Hepatocyte (in vitro differentiated cells): ENCODE data around the gene MSANTD4. TPM values are rescaled to one million over a fixed set of nuclear protein-coding genes. Genes with fewer than 3 reads are reported as not detected.

ENCODE experiments used
- DNase-seq: peaks from one replicate; pipeline ENCODE4 v3.0.0-alpha.2; 2016; ENCODE audit warnings: low spot score
- H2AFZ ChIP-seq: fragments of 200-600 bp; sonication (generic); 2 replicates; pipeline ENCODE4 v1.6.0; 2016; ENCODE audit warnings: antibody characterized with exemption, mild to moderate bottlenecking
- H3K27ac ChIP-seq: fragments of 200-600 bp; sonication (generic); 2 replicates; pipeline ENCODE4 v1.5.1; 2016; ENCODE audit warnings: mild to moderate bottlenecking
- H3K27me3 ChIP-seq: fragments of 200-600 bp; sonication (generic); 2 replicates; pipeline ENCODE4 v1.6.1; 2016
- H3K36me3 ChIP-seq: fragments of 200-600 bp; sonication (generic); replicated peaks from 2 replicates; pipeline ENCODE4 v1.5.1; 2016; ENCODE audit warnings: low read depth; ENCODE audit not compliant: insufficient read depth
- H3K4me1 ChIP-seq: fragments of 200-600 bp; sonication (generic); 2 replicates; pipeline ENCODE4 v1.5.1; 2016; ENCODE audit warnings: mild to moderate bottlenecking, moderate library complexity; ENCODE audit not compliant: insufficient read depth
- H3K4me2 ChIP-seq: fragments of 200-600 bp; sonication (generic); 2 replicates; pipeline ENCODE4 v1.6.0; 2016
- H3K4me3 ChIP-seq: fragments of 200-600 bp; sonication (generic); 2 replicates; pipeline ENCODE4 v1.5.1; 2016; ENCODE audit warnings: mild to moderate bottlenecking
- H3K79me2 ChIP-seq: fragments of 200-600 bp; sonication (generic); 2 replicates; pipeline ENCODE4 v1.6.0; 2017; ENCODE audit warnings: mild to moderate bottlenecking
- H3K9me2 ChIP-seq: fragments of 200-600 bp; sonication (generic); replicated peaks from 2 replicates; pipeline ENCODE4 v1.6.0; 2017; ENCODE audit warnings: mild to moderate bottlenecking; ENCODE audit not compliant: insufficient read depth
- H3K9me3 ChIP-seq: fragments of 200-600 bp; sonication (generic); 2 replicates; pipeline ENCODE4 v1.5.1; 2016; ENCODE audit warnings: low read depth, mild to moderate bottlenecking
- H4K20me1 ChIP-seq: fragments of 200-600 bp; sonication (generic); 2 replicates; pipeline ENCODE4 v1.6.0; 2016; ENCODE audit warnings: mild to moderate bottlenecking; ENCODE audit not compliant: insufficient read depth, poor library complexity, severe bottlenecking
- EZH2 ChIP-seq: fragments of 200-600 bp; sonication (generic); IDR thresholded peaks from 2 replicates; pipeline ENCODE4 v1.6.1; 2016; ENCODE audit warnings: antibody characterized with exemption, mild to moderate bottlenecking, borderline replicate concordance
- EZH2phosphoT487 ChIP-seq: fragments of 200-600 bp; sonication (generic); IDR thresholded peaks from one replicate; pipeline ENCODE4 v1.6.1; 2018; ENCODE audit warnings: antibody characterized with exemption, mild to moderate bottlenecking, low read depth, moderate library complexity; ENCODE audit not compliant: unreplicated experiment, severe bottlenecking
- WGBS: methylation state at CpG from one replicate; pipeline ENCODE4 v1.1.6; 2016; ENCODE audit warnings: low lambda C conversion rate; ENCODE audit errors: missing lambda C conversion rate; 5-methylcytosine and 5-hydroxymethylcytosine counted together
- polyA plus RNA-seq: library from polyadenylated mRNA; unstranded; fragments of >200 nt; fragmentation: Nextera tagmentation; extraction: Ambion mirVana; gene quantifications from 2 replicates; pipeline ENCODE4 v1.2.1, GENCODE V29; 2016
- total RNA-seq: library from RNA; depleted of rRNA; stranded (reverse); fragments of >200 nt; gene quantifications from 2 replicates; pipeline ENCODE4 v1.2.3, GENCODE V29; 2014
- TF ChIP-seq, protein P1 (sequence below): fragments of 200-600 bp; sonication (generic); IDR thresholded peaks from 2 replicates; pipeline ENCODE4 v1.5.1; 2016; ENCODE audit warnings: antibody characterized with exemption, mild to moderate bottlenecking; ENCODE audit not compliant: poor library complexity

Gene MSANTD4
- total and polyA plus RNA-seq, 2 experiments from 2014 or later, result 8.0 to 32.6 TPM

- H3K79me2 ChIP-seq, result no peaks in the 10 kb centered on the region
- H3K4me1 ChIP-seq, result no peaks in the 10 kb centered on the region
- H3K36me3 ChIP-seq, result no peaks in the 10 kb centered on the region
- H3K27ac ChIP-seq, result no peak overlapping the region
- H2AFZ ChIP-seq, result no peak overlapping the region
- H3K4me3 ChIP-seq, result no peak overlapping the region
- H3K9me3 ChIP-seq, result no peaks in the 10 kb centered on the region
- no peaks in the 10 kb centered on the region for H3K9me2 ChIP-seq
- no peak for TF ChIP-seq EZH2phosphoT487
- TF ChIP-seq, protein P1, sequence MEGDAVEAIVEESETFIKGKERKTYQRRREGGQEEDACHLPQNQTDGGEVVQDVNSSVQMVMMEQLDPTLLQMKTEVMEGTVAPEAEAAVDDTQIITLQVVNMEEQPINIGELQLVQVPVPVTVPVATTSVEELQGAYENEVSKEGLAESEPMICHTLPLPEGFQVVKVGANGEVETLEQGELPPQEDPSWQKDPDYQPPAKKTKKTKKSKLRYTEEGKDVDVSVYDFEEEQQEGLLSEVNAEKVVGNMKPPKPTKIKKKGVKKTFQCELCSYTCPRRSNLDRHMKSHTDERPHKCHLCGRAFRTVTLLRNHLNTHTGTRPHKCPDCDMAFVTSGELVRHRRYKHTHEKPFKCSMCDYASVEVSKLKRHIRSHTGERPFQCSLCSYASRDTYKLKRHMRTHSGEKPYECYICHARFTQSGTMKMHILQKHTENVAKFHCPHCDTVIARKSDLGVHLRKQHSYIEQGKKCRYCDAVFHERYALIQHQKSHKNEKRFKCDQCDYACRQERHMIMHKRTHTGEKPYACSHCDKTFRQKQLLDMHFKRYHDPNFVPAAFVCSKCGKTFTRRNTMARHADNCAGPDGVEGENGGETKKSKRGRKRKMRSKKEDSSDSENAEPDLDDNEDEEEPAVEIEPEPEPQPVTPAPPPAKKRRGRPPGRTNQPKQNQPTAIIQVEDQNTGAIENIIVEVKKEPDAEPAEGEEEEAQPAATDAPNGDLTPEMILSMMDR, result no peak
- no peak for TF ChIP-seq EZH2
- H3K4me2 ChIP-seq, result no peak overlapping the region
- no peaks in the 10 kb centered on the region for H3K27me3 ChIP-seq
- 93% methylated on average over 10 of the region's 10 CpGs for WGBS
- H4K20me1 ChIP-seq, result no peaks in the 10 kb centered on the region
- no peak for DNase-seq
These were observed 41.9 kb downstream of the MSANTD4 start for GRCh38 chr11:105979997-105980703.

DNA sequence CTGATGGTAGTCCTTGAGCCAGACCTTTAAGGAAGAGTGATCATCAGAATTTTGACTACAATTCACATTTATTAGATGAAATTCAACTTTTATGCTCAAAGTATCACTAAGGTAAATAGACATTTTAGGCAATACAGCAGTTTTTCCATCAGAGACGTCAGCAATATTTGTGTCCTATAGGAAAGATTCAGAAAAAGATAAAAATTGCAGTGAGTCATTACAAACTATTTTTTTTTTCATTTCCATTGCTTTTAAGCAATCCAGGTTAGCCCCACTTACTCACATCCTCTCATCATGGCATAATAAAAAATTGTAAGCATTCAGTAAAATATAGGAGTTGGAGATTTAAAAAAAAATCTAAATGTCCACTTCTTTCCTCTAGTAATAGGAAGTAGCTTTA lies 46.9 kb downstream of the MSANTD4 start:
- DNase-seq, result no peak
- no peaks in the 10 kb centered on the region for H3K9me3 ChIP-seq
- H2AFZ ChIP-seq, result no peak overlapping the region
- no peaks in the 10 kb centered on the region for H3K36me3 ChIP-seq
- H3K27me3 ChIP-seq, result no peaks in the 10 kb centered on the region
- 90% methylated on average over 1 of the region's 1 CpG for WGBS
- TF ChIP-seq EZH2, result no peak
- no peak for TF ChIP-seq EZH2phosphoT487
- TF ChIP-seq, protein P1, result no peak
- no peaks in the 10 kb centered on the region for H3K79me2 ChIP-seq
- no peak overlapping the region for H3K27ac ChIP-seq
- no peak overlapping the region for H3K4me2 ChIP-seq
- H3K9me2 ChIP-seq, result no peaks in the 10 kb centered on the region
- H4K20me1 ChIP-seq, result no peaks in the 10 kb centered on the region
- H3K4me1 ChIP-seq, result no peaks in the 10 kb centered on the region
- no peak overlapping the region for H3K4me3 ChIP-seq

DNA sequence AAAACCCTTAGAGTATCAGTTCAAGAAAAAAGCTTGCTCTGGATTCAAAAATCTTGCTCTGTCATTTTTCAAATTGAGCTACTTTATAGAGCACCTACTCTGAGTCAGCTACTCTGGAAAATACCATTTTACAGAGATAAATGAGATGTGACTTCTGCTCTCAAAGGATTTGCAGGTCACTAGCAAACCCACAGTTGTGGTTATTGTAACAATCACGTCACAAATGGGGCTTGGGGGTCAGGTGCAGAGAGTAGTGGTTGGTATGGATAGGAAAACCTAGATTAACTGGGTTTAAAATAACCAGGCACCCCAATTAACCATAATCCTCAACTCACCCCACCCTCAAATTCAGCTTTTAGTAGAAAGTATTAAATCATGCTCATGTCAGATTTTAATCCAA lies 52.3 kb downstream of the MSANTD4 start:
- no peak for DNase-seq

More for the DNA sequence above, 52.3 kb downstream of the MSANTD4 start:
- H3K4me1 ChIP-seq, result no peaks in the 10 kb centered on the region
- no peaks in the 10 kb centered on the region for H3K9me2 ChIP-seq
- H3K36me3 ChIP-seq, result no peaks in the 10 kb centered on the region
- no peaks in the 10 kb centered on the region for H3K79me2 ChIP-seq
- no peak overlapping the region for H3K4me3 ChIP-seq
- TF ChIP-seq EZH2 (no peak), EZH2phosphoT487 (no peak)
- TF ChIP-seq, protein P1, result no peak
- H3K4me2 ChIP-seq, result no peak overlapping the region
- WGBS, result 52% methylated on average over 1 of the region's 1 CpG
- no peaks in the 10 kb centered on the region for H3K27me3 ChIP-seq
- H3K27ac ChIP-seq, result no peak overlapping the region
- no peaks in the 10 kb centered on the region for H4K20me1 ChIP-seq
- no peak overlapping the region for H2AFZ ChIP-seq
- H3K9me3 ChIP-seq, result no peaks in the 10 kb centered on the region
